Upper lobe of left lung (tissue), 6 donors: ENCODE measurements around the gene EYS. TPM values are rescaled to one million over a fixed set of nuclear protein-coding genes. Genes with fewer than 3 reads are reported as not detected.

ENCODE experiments used
- ATAC-seq, 2 donors: fragments of 200-7000 bp; cut with Tn5 transposase; one replicate each; pipeline ENCODE4 v1.9.1; 2022; ENCODE audit warnings: mild to moderate bottlenecking in 2 of 2, moderate library complexity in 2 of 2; ENCODE audit not compliant: low FRiP score in 2 of 2
- DNase-seq, 2 donors: peaks; one replicate each; pipeline ENCODE4 v3.0.0-alpha.2; 2019 to 2020
- H3K27ac ChIP-seq, 4 donors: fragments of 200-600 bp; sonication (generic); one replicate each; pipeline ENCODE4 v1.5.1; 2016 to 2019
- H3K27me3 ChIP-seq, 4 donors: fragments of 200-600 bp; sonication (generic); one replicate each; pipeline ENCODE4 v1.5.1; 2017 to 2019
- H3K36me3 ChIP-seq, 4 donors: fragments of 200-600 bp; sonication (generic); one replicate each; pipeline ENCODE4 v1.5.1; 2016 to 2019
- H3K4me1 ChIP-seq, 4 donors: fragments of 200-600 bp; sonication (generic); one replicate each; pipeline ENCODE4 v1.5.1; 2018 to 2019
- H3K4me3 ChIP-seq, 4 donors: fragments of 200-600 bp; sonication (generic); one replicate each; pipeline ENCODE4 v1.5.1; 2017 to 2019; ENCODE audit warnings: mild to moderate bottlenecking in 2 of 4, moderate library complexity in 1 of 4
- H3K9me3 ChIP-seq, 4 donors: fragments of 200-600 bp; sonication (generic); one replicate each; pipeline ENCODE4 v1.5.1; 2018 to 2019
- EP300 ChIP-seq, 4 donors: sonication (generic); formaldehyde crosslinking; IDR thresholded peaks; one replicate each; pipeline ENCODE4 v1.5.1; 2017; ENCODE audit warnings: antibody characterized with exemption in 4 of 4, control low read depth in 2 of 4
- POLR2A ChIP-seq, 4 donors: fragments of 450-650 bp; IDR thresholded peaks; one replicate each; pipeline ENCODE4 v1.5.1; 2016 to 2017; ENCODE audit warnings: antibody characterized with exemption in 4 of 4, mild to moderate bottlenecking in 2 of 4
- POLR2AphosphoS5 ChIP-seq, 2 donors: sonication (generic); formaldehyde crosslinking; IDR thresholded peaks; one replicate each; pipeline ENCODE4 v1.5.1; 2017; ENCODE audit warnings: antibody characterized with exemption in 2 of 2
- whole genome bisulfite sequencing, 2 donors: methylation state at CpG; one replicate each; pipeline ENCODE4 v1.1.5; 2017 to 2018; 5-methylcytosine and 5-hydroxymethylcytosine counted together
- total RNA-seq, 6 donors: library from RNA; depleted of rRNA in 4 of 6; stranded (reverse); fragments of >200 nt in 4 of 6; gene quantifications; one replicate each; pipeline versions ENCODE4 v1.1.0 to v1.2.1, GENCODE V29; 2016 to 2021
- TF ChIP-seq, protein P1 (sequence below), 6 experiments: fragments of 450-650 bp in 4 of 6; fragments of 200-600 bp in 2 of 6; sonication (generic) in 2 of 6; IDR thresholded peaks; one replicate each; pipeline ENCODE4 v1.5.1; 2016 to 2019; ENCODE audit warnings: antibody characterized with exemption in 6 of 6
- donor health status: DM: no; HTN: no; CAD: no; lungs with moderate emphysema.
- donor health status: DM: no; HTN: yes; CAD: no; lungs with severe emphysema.

EYS gene
- total RNA-seq, 6 donors from 2014 or later: under 0.01 to 0.46 (median 0.28) TPM; not detected in 2

DNA sequence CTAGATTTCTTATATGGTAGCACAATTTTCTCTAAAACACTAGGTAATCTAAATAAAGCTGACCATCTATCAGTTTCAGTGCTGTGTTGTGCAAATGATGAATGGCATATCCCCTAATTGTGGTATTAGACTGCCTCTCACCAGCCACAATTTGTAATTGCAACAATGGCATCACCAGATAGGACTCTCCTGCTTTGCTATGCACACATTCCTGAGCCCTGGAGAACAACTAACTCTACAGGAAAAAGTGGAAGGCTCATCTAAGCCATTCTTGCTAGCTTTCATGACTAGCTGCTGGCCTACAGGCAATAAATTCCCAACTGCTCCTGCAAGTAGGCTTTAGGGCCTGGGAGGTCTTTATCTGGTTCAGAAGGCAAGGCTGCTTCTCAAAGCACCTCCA, 974.1 kb downstream of the EYS start:
- no peak overlapping the region for H3K27ac ChIP-seq
- no peaks in the 10 kb centered on the region for H3K9me3 ChIP-seq
- no peaks in the 10 kb centered on the region for H3K36me3 ChIP-seq
- no peak for ATAC-seq
- TF ChIP-seq POLR2A (IDR thresholded peaks at IDR 0.05) (no peak), POLR2AphosphoS5 (IDR thresholded peaks at IDR 0.05) (no peak), EP300 (IDR thresholded peaks at IDR 0.05) (no peak)
- TF ChIP-seq, protein P1, sequence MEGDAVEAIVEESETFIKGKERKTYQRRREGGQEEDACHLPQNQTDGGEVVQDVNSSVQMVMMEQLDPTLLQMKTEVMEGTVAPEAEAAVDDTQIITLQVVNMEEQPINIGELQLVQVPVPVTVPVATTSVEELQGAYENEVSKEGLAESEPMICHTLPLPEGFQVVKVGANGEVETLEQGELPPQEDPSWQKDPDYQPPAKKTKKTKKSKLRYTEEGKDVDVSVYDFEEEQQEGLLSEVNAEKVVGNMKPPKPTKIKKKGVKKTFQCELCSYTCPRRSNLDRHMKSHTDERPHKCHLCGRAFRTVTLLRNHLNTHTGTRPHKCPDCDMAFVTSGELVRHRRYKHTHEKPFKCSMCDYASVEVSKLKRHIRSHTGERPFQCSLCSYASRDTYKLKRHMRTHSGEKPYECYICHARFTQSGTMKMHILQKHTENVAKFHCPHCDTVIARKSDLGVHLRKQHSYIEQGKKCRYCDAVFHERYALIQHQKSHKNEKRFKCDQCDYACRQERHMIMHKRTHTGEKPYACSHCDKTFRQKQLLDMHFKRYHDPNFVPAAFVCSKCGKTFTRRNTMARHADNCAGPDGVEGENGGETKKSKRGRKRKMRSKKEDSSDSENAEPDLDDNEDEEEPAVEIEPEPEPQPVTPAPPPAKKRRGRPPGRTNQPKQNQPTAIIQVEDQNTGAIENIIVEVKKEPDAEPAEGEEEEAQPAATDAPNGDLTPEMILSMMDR (IDR thresholded peaks at IDR 0.05): no peak
- no peaks in the 10 kb centered on the region for H3K4me1 ChIP-seq
- H3K4me3 ChIP-seq: no peak overlapping the region
- no peak for DNase-seq
- H3K27me3 ChIP-seq: no peaks in the 10 kb centered on the region

DNA sequence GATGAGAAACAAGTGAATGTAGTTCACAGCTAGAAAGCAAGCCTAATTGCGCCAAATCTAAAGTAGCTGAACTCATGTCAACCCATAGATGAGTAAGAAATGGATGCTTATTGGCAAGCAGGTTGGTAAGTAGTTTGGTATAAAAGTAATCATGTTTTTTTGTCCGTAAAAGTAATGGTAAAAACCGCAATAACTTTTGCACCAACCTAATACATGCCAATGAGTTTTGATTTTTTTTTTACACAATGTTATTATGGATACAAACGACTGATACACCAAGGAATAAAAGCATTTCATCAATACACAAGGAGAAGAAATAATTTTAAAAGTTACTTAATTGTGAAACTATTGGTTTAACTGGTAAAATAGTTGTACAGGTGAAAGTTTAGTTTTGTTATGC, 977.5 kb downstream of the EYS start:
- H3K4me3 ChIP-seq: no peak overlapping the region
- H3K9me3 ChIP-seq: no peaks in the 10 kb centered on the region
- H3K27ac ChIP-seq: no peak overlapping the region
- no peaks in the 10 kb centered on the region for H3K36me3 ChIP-seq
- ATAC-seq (no peak), DNase-seq (no peak)
- 69 to 83% methylated on average over 4 of the region's 4 CpGs for WGBS, 2 donors
- no peaks in the 10 kb centered on the region for H3K4me1 ChIP-seq
- TF ChIP-seq POLR2A (IDR thresholded peaks at IDR 0.05): no peak
- TF ChIP-seq, protein P1 (IDR thresholded peaks at IDR 0.05): no peak
- TF ChIP-seq EP300 (IDR thresholded peaks at IDR 0.05): no peak
- no peak for TF ChIP-seq POLR2AphosphoS5 (IDR thresholded peaks at IDR 0.05)
- no peaks in the 10 kb centered on the region for H3K27me3 ChIP-seq

DNA sequence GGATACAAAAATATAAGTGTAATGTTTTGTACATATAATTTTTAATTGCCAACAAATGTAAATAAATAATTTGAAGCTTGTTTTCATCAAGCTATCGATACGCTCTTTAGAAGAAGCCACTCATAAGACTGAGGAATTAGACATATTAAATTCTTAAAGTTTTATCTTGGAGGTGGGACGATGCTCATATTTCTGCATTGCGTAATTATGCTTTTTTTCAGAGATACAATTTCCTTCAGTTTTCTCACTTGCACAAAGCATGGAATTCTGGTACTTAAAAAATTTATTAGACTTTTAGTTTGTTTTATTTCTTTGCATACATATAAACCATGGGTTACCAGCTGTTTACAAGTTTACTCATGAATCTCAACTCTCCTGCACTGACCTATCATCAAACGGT, 980.0 kb downstream of the EYS start:
- Histone ChIP-seq H3K36me3 (no peaks in the 10 kb centered on the region), H3K4me1 (no peaks in the 10 kb centered on the region), H3K9me3 (no peaks in the 10 kb centered on the region), H3K27me3 (no peaks in the 10 kb centered on the region), H3K4me3 (no peak overlapping the region), H3K27ac (no peak overlapping the region)
- TF ChIP-seq POLR2A (IDR thresholded peaks at IDR 0.05) (no peak), POLR2AphosphoS5 (IDR thresholded peaks at IDR 0.05) (no peak), EP300 (IDR thresholded peaks at IDR 0.05) (no peak)
- TF ChIP-seq, protein P1 (IDR thresholded peaks at IDR 0.05): no peak
- WGBS, 2 donors: 92 to 93% methylated on average over 5 of the region's 5 CpGs
- ATAC-seq (no peak), DNase-seq (no peak)

DNA sequence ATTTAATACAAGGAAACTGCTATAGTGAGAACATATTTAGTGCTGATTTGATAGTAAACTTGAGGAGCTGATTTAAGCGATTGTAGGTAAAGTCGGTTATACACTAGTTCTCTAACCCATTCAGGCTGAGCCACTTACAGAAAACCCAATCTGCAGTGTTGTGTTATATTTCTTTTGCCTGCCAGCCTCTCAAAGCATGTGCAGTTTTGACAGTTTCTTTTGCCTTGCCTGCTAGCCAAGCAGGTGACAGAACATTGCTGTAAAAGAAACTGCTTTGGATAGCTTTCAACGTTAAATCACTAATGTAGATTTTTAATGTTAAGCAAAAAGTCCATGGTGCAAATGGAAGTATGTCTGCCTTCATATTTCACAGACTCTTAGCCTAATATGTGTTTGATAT, 982.9 kb downstream of the EYS start:
- H3K27me3 ChIP-seq: no peaks in the 10 kb centered on the region
- TF ChIP-seq, protein P1 (IDR thresholded peaks at IDR 0.05): no peak
- TF ChIP-seq POLR2AphosphoS5 (IDR thresholded peaks at IDR 0.05) (no peak), POLR2A (IDR thresholded peaks at IDR 0.05) (no peak)
- no peaks in the 10 kb centered on the region for H3K4me1 ChIP-seq
- WGBS, 2 donors: 89 to 95% methylated on average over 3 of the region's 3 CpGs
- no peaks in the 10 kb centered on the region for H3K9me3 ChIP-seq
- no peaks in the 10 kb centered on the region for H3K36me3 ChIP-seq
- no peak overlapping the region for H3K4me3 ChIP-seq
- no peak overlapping the region for H3K27ac ChIP-seq
- DNase-seq: no peak
- no peak for ATAC-seq

DNA sequence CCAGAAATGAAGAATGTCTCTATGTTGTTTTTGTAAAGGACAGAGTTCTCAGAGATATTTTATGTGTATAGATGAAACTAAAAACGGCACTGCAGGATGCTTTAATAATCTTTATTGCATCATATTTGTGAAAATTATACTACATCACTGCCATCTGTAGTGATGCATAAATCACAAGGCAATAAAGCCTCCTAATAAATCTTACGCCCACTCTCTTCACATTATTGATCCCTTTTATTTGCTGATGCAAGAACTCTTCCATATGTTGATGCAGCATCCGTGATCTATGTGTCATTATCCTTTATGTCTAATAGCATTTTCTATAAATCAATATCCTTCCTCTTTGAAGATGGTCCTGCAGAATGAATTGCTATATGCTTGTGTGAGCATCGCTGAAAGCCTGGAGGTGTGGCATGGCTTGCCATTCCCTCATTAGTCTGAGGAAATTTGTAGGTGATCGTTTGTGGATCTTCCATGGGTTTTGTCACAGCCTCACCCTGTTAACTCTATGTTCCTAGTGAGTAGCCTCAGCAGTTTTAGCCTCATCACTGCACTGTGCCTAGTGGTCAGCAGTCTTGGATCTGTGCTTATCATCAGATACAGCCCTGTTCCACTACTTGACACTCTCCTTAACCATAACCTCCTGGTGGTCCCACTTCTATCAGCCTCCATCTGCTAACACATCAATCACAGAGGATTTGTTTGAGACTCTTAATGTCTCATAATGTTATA, 983.5 kb downstream of the EYS start:
- H3K36me3 ChIP-seq: no peaks in the 10 kb centered on the region
- 81% methylated on average over 5 of the region's 5 CpGs for WGBS, 2 donors
- TF ChIP-seq, protein P1 (IDR thresholded peaks at IDR 0.05): no peak
- TF ChIP-seq EP300 (IDR thresholded peaks at IDR 0.05): no peak
- no peak for TF ChIP-seq POLR2A (IDR thresholded peaks at IDR 0.05)
- no peak for TF ChIP-seq POLR2AphosphoS5 (IDR thresholded peaks at IDR 0.05)
- DNase-seq: no peak
- H3K27ac ChIP-seq: no peak overlapping the region
- H3K27me3 ChIP-seq: no peaks in the 10 kb centered on the region
- no peaks in the 10 kb centered on the region for H3K4me1 ChIP-seq
- no peak for ATAC-seq
- H3K4me3 ChIP-seq: no peak overlapping the region
- no peaks in the 10 kb centered on the region for H3K9me3 ChIP-seq
